Sciatic nerve (tissue), 2 donors: ENCODE data around the gene CBX1. TPM values are rescaled to one million over a fixed set of nuclear protein-coding genes. Genes with fewer than 3 reads are reported as not detected.

ENCODE experiments used
- ATAC-seq: fragments of 200-7000 bp; cut with Tn5 transposase; one replicate; pipeline ENCODE4 v1.9.1; 2020; ENCODE audit warnings: mild to moderate bottlenecking, moderate library complexity
- DNase-seq: peaks from one replicate; pipeline ENCODE4 v3.0.0-alpha.2; 2020; ENCODE audit warnings: low spot score
- intact Hi-C: fragments of 100-400 bp; cut with DNase I; formaldehyde crosslinking; loops from one replicate; pipeline ENCODE4 v1.14.2; 2022
- total RNA-seq: library from RNA; stranded (reverse); fragmentation: NEBNext Ultra II Directional; extraction: Animal tissue kit (Norgen Biotek cat#: 25700); gene quantifications from one replicate; pipeline ENCODE4 v1.2.1, GENCODE V29; 2021
- donor health status: DM: no; HTN: no; CAD: no.
- donor health status: DM: no; HTN: no; CAD: no.

The CBX1 gene
- total RNA-seq, 1 donor from 2014 or later: 53.0 TPM

DNA sequence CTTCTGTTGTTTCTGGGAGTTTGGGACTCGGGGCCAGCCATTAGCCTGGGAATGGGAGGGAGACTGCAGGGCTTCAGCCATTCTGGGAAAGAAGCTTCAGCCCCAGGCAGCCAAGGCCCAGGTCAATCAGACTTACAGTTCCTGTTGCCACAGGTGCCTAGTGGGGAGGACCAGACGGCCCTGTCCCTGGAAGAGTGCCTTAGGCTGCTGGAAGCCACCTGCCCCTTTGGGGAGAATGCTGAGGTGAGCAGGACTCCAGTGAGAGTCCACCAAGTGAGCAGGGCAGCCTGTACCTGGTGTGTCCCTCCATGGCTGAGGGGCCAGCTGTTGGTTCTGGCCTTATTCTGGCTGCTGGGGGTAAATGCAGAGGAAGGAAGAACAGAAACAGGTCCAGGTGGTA lies 44.4 kb downstream of the CBX1 start:
- ATAC-seq (no peak), DNase-seq (peak; percentile 50)
- intact Hi-C loops: no loop called here

DNA sequence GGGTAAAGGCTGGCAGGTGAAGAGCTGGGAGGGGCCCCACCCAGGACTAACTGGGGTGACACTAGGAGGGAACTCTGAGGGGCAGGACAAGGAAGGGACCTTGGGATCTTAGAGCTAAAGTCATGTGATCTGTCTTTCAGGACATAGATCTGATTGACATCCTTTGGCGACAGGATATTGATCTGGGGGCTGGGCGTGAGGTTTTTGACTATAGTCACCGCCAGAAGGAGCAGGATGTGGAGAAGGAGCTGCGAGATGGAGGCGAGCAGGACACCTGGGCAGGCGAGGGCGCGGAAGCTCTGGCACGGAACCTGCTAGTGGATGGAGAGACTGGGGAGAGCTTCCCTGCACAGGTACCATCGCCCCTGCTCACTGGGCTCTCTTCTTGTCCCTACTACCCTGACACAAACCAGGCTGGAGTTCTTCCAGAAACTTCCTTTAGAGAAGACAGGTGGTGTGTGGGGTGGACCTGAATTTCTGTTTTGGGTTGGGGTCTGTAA lies 45.0 kb downstream of the CBX1 start:
- no peak for ATAC-seq
- DNase-seq: peak; percentile 37
- intact Hi-C loops: no loop called here

DNA sequence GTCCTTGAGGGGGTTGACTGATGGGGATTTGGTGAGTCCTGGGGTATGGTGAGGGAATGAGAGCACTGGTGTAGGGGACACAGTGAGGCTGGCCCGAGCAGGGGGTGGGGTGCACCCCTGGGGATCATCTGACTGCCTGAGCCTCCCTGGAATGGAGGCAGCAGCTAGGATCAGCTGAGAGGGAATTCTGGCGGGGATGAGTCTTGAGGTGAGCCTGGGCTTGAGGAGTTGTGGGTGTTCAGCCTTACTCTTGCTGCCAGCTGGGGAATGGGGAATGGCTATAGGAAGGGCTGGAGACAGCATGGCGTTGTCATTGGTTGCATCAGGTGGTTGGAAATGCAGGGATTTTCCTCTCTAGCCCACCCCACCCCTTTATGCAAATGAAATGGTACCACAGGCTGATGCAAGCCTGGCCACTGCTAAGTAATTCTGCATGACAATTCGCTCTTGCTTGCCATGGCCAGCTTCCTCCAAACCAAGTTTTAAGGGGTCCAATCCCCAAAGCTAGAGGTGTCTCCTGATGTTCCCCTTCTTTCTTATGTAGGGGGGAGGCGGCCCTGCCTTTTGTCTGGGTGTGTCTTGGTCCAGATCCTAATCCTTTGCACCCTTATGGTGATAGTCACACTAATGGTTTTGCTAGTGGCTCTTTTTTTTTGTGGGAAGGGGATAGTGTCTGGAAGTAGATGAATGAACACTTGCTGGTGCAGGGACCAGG lies 45.6 kb downstream of the CBX1 start:
- ATAC-seq (no peak), DNase-seq (peak; percentile 42)
- intact Hi-C loops: no loop called here

DNA sequence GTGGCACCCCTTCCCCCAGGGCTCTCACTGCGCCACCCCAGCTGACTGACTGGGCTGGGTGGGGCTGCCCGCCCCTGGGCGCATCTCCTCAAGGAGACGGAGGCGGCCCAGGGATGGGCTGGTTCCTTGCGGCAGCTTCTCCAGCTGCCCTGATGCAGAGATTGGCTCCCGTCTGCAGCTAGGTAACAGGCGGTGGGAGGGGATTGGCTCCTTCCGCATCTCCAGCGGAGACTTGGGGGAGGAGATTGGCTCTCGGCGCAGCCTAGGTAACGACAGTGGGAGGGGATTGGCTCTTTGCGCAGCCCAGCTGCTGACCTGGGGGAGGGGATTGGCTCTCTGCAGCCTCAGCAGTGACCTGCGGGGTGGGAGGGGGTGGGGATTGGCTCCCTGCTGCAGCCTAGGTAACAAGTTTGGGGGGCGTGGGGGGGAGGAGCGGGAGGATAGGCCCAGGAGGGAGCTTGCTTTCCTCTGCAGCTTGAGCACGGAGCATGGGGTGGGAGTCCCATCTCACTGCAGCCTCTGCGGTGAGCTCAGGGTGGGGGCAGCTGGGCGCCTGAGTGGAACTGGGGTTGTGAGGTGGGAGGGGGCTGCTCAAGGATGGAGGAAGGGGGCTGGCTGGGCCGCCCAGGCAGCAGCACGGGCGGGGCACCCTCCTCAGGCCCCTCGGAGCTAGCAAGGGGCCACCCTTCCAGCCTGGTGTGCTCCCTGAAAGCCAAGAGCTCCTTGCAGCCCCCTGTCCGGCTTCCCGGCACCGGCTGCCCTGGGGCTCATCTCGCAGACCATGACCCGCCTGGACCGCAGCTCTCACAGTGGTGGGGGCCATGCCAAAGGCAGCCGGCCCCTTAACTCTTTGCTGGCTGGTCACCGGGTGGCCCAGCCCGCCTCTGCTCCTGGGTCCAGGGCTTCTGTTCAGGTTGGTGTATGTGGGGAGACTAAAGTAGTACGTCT lies 46.8 kb downstream of the CBX1 start:
- peak; percentile 62 for ATAC-seq
- peak; percentile 77 for DNase-seq
- intact Hi-C loops: no loop called here

- DNase-seq (peak; percentile 42), ATAC-seq (no peak)
- intact Hi-C loops: no loop called here
These were observed 47.5 kb downstream of the CBX1 start for GRCh38 chr17:48053758-48054237.

GRCh38 chr17:48052956-48053757 lies 48.1 kb downstream of the CBX1 start:
- DNase-seq (peak; percentile 80), ATAC-seq (peak; percentile 46)
- intact Hi-C loops: no loop called here

GRCh38 chr17:48051706-48052486 lies 49.4 kb downstream of the CBX1 start:
- ATAC-seq (peak; percentile 38), DNase-seq (peak; percentile 75)
- intact Hi-C loops: no loop called here

- DNase-seq (peak; percentile 67), ATAC-seq (no peak)
- intact Hi-C loops: no loop called here
These were observed 50.0 kb downstream of the CBX1 start for GRCh38 chr17:48051283-48051682.

DNA sequence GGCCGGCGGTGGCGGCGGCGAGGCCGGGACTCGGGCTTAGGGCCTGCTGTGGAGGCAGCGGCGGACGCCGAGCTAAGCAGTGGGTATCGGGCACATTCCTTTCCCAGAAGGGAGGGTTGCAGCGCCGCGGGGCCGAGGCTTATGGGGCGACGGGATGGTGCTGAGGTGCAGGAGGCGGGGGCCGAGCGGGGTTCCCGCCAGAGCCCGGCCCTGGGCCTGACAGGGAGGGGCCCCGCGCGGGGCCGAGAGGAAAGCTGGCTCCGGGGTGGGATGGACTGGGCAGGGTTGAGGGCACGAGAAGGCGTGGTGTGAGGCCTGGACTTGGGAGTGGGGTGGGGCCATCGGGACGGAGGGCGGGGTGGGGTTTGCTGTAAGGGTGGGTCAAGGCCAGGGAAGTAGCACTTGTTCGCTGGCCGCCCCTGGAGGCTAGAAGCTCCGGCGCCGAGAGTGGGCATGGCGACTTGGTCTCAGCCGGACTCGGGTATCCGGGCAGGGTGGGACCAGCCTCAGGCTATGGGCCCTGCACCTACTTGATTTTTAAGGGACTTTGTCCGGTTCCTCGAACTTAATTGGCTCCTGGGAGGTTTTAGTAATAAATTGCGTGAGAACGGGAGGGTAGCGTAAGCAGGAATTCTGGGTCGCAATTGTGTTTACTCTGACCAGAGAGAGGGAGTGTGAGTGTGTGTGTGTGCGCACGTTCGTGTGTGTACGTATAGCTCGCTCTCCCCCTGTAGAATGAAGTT lies 52.7 kb downstream of the CBX1 start:
- intact Hi-C loops: no loop called here
- ATAC-seq (peak; percentile 76), DNase-seq (peak; percentile 92)

DNA sequence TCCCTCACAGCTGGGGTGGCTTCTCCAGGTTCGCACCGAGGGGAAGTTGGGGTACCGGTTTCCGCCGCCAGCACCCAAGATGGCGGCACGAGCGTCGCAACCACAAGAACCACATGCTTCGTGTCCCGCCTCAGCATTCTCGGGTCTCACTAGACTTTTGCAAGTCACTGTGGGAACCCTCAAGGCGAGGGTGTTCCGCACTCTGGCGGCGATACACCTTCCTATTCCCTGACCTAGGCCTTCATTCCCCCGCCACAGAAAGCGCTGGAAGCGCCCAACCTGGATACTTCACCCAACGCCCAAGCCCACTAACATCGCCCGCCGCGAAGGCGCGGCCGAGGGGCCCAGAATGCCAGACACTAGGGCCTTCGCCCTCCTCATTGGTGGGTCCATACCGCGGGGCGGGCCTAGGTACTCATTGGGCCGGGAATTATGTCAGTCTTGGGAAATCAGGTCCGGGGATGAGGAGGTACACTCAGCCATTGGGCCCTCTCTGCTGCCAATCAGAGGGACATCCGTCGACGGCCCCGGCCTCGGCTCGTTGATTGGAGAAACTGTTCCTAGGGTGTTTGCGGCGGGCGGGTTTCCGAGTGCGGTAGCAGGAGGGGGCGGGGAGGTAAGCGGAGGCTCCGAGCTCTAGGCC lies 53.4 kb downstream of the CBX1 start, which contains the start of gene NFE2L1:
NFE2L1 (plus strand) TSS at position 619 of the 643 bp plus-strand sequence. CDS start 2,760 bp downstream, outside the sequence.
- DNase-seq (peak; percentile 99), ATAC-seq (peak; percentile 94)
- intact Hi-C loops: no loop called here

GRCh38 chr17:48047113-48047740 lies 54.1 kb downstream of the CBX1 start:
- intact Hi-C loops: no loop called here
- ATAC-seq (no peak), DNase-seq (peak; percentile 43)

- ATAC-seq (no peak), DNase-seq (peak; percentile 54)
- intact Hi-C loops: no loop called here
These were observed 55.0 kb downstream of the CBX1 start for GRCh38 chr17:48046296-48046695.

DNA sequence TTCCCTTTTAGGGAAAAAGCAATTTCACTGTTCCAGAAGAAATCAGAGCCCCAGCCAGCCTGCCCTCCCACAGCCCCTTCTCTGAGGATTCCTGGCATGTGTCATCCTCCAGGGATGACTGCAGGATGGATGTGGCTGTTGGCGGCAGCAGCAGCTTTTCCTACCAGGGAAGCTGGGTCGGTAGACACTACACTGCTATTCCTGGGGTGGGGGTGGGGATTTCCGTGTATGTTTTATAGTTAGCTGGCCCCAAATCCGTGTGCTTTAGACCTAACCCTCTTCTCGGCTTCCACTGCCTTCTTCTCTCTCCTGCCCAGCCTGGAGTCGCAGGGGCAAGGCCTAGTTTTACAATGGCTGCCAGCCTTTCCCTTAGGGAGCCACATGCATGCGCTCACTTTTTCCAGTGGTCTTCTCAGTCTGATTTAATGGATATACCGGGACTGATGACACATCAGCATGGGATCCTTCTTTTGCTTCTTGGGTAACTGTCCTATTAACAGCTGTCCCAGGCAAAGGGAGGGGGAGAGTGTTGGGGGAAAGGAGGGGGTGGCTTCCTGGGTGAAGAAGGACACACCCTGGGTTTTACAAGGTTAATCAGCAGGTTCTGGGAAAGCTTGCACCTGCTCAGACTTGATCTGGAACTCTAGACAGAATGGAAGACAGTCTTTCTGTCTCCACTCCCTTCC lies 55.8 kb downstream of the CBX1 start:
- intact Hi-C loops: no loop called here
- ATAC-seq: no peak
- peak; percentile 55 for DNase-seq

DNA sequence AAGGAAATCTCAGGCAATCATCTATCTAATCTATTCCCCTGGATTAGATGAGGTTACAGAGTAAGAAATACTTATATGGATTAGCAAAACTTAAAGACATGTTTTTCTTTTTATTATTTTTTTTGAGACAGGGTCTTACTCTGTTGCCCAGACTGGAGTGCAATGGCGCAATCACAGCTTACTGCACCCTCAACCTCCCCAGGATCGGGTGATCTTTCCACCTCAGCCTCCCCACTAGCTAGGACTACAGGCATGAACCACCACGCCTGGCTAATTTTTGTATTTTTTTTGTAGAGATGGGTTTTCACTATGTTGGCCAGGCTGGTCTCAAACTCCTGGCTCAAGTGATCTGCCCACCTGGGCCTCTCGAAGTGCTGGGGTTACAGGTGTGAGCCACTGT lies 56.4 kb downstream of the CBX1 start:
- intact Hi-C loops: no loop called here
- DNase-seq (no peak), ATAC-seq (no peak)

GRCh38 chr17:48043176-48043575 lies 58.1 kb downstream of the CBX1 start:
- intact Hi-C loops: no loop called here
- no peak for ATAC-seq
- DNase-seq: no peak

DNA sequence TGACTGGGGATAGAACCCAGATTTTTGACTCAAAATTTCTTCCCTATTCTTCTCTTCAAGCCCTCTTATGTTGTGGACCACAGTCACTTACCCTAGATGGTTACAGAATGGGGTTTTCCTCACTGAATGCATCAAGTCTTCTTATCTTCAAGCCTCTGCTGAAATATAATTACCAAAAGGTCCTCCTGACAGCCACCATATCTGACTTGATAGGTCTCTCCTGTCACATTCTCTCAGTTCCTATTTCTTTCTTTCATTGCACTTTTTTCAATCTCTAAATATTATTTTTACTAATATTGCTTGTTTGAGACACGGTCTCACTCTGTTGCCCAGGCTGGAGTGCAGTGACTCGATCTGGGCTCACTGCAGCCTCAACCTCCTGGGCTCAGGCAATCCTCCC lies 62.6 kb downstream of the CBX1 start:
- DNase-seq (no peak), ATAC-seq (no peak)
- intact Hi-C loops: no loop called here
